ENCODE data around the gene APOBR. TPM values are rescaled to one million over a fixed set of nuclear protein-coding genes. Genes with fewer than 3 reads are reported as not detected.

The APOBR gene
- total and polyA plus RNA-seq, 9 of the 15 experiments (the other 6 are each of a cell fraction or from before 2014, with no cell fraction given): 0.08 to 6.1 (median 2.8) TPM; not detected in 1

- TF ChIP-seq ZBTB40 (IDR thresholded peaks at IDR 0.05) (0 out of 2 replicates have a peak, but pooled peaks have one; percentile 17), ZBTB40 (CRISPR knock-in tag; IDR thresholded peaks at IDR 0.05) (no peak), ZBTB2 (IDR thresholded peaks at IDR 0.05) (peak; percentile 48; the same call in 1 of the 2 replicates), POLR2H (tag; IDR thresholded peaks at IDR 0.05; ENCODE audit: low read depth) (no peak)
Measured at GRCh38 chr16:28491230-28491969, 3.0 kb upstream of the APOBR start (continued).
